GM21786 (cell line): ENCODE data around the gene PDE6A.
"Not testable (repeated sequence)": the region's sequence is repeated elsewhere in the genome, so short reads cannot be mapped to it uniquely, and the experiment has no call there.

Experiments used
- ATAC-seq: cut with Tn5 transposase; IDR thresholded peaks from one replicate; pipeline ENCODE4 v1.9.1; 2021; ENCODE audit not compliant: unreplicated experiment

The PDE6A gene

GRCh38 chr5:149953436-149954121 lies 9.0 kb upstream of the PDE6A start:
- ATAC-seq: no peak

- ATAC-seq: no peak
These were observed 6.7 kb upstream of the PDE6A start for GRCh38 chr5:149951138-149951749.

- ATAC-seq: no peak
These were observed 4.4 kb upstream of the PDE6A start for GRCh38 chr5:149948993-149949392.

DNA sequence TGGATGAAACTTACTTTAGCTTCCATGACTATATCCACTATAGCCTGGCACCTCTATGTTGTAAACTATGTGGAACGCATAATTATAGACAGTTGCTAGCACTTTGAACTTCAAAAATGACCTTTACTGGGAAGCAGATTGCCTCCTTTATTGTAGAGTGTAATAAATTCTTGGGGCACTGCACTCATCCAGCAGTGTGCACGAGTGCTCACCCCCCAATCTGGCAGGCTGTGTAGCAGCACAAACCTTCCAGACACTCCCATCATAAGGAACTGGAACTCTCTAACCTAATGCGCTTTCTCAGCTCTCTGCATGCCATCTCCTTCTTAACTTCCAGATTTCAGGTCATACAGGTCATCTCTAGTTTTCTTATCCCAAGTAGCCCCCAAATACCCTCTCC lies 1.5 kb upstream of the PDE6A start:
- ATAC-seq: no peak

- ATAC-seq: not testable (repeated sequence)
These were observed 1.2 kb downstream of the PDE6A start for GRCh38 chr5:149943177-149943949.

DNA sequence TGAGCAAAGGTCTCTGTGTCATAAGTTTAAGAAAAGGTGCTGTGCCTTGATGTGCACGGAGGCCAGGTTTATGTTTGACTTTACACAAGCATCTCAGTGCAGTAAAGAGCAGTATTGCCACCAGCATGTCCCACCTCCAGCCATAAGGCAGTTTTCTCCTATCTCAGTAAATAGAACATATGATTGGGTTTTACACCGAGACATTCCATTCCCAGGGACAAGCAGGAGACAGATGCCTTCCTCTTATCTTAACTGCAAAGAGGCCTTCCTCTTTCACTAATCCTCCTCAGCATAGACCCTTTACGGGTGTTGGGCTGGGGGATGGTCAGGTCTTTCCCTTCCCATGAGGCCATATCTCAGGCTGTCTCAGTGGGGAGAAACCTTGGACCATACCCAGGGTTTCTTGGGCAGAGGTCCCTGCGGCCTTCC lies 1.8 kb downstream of the PDE6A start:
- ATAC-seq: not testable (repeated sequence)

DNA sequence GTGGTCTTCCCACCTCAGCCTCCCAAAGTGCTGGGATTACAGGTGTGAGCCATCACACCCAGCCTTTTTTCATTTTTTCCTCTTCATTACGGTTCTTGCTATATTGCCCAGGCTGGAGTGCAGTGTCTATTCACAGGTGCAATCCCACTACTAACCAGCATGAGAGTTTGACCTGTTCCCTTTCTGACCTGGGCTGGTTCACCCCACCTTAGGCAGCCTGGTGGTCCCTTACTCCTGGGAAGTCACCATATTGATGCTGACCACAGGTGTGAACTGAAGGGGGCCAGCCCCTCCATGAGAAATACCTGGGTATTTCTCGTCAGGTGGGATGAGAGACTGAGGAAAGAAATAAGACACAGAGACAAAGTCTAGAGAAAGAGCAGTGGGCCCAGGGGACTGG lies 2.4 kb downstream of the PDE6A start:
- no peak for ATAC-seq

DNA sequence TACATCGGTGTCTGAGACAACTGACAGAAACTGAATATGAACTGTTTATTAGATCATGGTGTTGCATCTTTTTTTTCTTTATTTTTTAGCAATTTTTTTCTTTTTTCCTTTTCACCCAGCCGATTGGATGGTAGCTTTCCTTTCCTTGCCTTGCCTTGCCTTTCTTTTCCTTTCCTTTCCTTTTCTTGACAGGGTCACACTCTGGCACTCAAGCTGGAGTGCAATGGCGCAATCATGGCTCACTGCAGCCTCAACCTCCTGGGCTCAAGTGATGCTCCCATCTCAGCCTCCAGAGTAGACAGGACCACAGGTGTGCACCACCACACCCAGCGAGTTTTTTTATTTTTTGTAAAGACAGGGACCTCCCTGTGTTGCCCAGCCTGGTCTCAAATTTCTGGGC lies 2.8 kb downstream of the PDE6A start:
- no peak for ATAC-seq

GRCh38 chr5:149940941-149941644 lies 3.5 kb downstream of the PDE6A start:
- no peak for ATAC-seq

DNA sequence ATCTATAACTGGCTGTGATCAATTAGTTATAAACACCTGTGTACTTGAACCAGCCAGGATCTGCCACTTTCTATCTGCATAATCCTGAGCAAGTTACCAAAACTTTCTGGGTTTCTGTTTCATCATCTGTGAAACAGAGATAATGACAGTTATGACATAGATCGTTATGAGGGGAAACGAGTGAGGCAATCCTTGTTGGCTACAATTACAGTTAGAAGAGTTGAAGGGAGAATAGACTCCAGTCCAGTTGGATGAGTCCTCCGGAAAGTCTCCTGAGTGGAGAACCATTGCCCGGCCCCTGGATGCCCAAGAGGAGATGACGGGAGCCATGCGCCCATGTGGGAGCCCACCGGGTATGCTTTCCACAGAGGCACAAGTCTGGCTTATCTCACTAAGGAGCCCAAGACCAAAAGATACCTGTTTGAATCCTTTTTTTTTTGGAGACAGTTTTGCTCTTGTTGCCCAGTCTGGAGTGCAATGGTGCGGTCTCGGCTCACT lies 4.5 kb downstream of the PDE6A start:
- ATAC-seq: peak; percentile 84

DNA sequence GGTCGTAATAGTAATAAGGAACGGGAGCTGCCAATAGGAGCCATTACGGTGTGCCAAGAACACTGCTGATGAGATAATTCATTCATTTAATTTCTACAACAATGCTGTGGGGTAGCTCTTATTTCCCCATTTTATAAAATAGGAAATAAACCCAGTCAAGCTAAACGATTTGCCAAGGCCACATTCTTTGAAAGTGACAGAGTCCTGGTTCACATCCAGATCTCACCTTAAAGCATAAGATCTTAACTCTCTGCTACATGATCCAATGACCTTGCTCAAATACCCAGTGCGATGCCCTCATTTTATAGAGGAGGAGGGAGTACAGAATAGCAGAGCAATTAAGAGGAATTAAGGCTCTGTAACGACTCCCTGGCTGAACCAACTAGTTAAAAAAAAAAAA lies 5.0 kb downstream of the PDE6A start:
- no peak for ATAC-seq

DNA sequence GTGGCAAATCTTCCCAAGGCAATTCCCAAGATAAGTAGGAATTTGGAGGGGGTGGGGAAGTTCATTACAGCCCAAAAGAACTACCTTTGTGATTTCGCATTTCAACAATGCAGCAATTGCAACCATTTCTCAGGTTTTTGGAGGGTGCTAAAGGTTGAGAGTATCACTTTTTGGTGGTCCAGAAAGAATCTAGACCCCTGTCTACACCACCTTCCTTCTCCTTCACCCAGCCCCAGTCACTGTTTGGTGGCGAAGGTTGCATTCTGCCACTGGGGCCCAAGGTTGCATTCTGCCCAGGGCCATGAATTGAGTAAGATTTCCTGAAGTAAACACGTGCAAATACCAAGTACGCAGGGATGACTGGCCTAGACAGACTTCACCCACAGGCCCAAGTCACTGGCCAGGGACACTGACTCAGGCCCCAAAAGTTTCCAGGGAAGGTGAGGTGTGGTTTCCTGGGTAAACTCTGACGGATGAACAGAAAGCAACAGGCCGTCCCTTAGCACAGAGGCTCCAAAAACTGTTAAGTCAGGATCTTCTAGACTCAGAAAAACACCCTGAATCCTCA lies 5.7 kb downstream of the PDE6A start:
- no peak for ATAC-seq

DNA sequence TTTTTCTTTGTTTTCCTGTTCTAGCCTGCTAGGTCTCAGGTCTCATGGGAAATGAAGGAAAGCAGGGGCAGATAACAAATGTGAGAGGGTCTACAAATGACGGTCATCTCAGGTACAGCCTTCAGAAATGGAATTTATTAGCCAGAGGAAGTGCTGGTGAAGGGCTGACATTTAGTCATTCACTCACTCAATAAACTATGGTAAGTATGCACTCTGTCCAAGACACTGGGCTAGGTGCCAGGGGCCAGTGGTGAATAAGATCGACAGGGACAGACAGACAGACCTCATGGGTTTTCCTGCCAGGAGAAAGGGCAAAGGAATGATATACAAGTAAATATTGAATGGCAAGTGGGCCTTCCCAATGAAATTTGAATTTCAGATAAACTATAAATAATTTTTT lies 6.3 kb downstream of the PDE6A start:
- no peak for ATAC-seq

DNA sequence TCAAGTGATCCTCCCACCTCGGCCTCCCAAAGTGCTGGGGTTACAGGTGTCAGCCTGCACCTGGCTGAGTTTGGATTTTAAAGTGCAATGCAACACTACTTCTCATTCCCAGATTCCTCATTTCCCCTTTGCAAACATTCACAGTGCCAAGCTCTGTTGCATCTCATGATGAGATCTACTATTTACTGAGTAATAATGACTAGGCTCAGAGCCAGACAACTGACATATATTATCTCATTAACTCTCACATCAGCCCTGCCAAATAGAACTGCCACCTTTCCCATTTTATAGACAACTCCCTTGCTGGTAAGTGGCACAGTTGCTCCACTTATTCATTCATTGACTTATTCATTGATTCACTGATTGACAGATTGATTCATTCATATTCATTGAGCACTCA lies 7.0 kb downstream of the PDE6A start:
- ATAC-seq: no peak

DNA sequence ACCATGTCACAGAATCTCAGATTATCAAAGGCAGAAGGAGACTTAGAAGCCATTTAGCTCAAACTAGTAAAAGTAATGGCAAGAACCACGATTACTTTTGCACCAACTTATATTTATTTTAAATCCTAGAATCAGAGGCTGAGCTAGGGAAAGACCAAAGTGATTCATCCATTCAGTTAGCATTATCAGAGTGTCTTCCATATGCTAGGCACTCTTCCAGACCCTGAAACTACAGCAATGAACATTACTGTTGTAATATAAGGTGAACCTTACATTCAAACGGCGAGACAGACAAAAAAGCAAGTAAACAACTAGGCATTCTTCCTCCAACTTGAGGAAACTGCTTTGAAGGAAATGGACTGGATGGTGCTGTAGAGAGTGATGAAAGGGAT lies 7.9 kb downstream of the PDE6A start:
- no peak for ATAC-seq

- no peak for ATAC-seq
These were observed 8.4 kb downstream of the PDE6A start for GRCh38 chr5:149936044-149936699.

DNA sequence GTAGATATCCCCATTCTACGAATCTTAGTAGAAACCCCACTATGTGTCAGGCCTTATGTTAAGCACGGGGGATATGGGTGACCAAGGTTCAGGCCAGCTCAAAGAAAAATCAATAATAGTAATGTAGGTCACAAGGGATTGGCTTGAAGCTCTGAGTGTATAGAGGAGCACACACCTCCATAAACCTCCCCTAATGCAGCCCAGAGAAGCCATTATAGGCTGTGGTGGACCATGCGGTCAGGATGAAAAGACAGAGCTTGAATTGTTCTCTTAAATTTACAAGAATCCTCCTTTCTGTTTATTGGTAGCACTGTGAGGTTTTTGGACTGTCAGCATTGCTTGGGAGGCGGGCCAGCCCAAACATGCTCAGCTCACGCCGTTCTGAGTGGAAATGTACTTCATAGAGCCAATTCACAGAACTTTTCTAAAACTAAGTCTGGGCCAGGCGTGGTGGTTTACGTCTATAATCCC lies 9.1 kb downstream of the PDE6A start:
- no peak for ATAC-seq

DNA sequence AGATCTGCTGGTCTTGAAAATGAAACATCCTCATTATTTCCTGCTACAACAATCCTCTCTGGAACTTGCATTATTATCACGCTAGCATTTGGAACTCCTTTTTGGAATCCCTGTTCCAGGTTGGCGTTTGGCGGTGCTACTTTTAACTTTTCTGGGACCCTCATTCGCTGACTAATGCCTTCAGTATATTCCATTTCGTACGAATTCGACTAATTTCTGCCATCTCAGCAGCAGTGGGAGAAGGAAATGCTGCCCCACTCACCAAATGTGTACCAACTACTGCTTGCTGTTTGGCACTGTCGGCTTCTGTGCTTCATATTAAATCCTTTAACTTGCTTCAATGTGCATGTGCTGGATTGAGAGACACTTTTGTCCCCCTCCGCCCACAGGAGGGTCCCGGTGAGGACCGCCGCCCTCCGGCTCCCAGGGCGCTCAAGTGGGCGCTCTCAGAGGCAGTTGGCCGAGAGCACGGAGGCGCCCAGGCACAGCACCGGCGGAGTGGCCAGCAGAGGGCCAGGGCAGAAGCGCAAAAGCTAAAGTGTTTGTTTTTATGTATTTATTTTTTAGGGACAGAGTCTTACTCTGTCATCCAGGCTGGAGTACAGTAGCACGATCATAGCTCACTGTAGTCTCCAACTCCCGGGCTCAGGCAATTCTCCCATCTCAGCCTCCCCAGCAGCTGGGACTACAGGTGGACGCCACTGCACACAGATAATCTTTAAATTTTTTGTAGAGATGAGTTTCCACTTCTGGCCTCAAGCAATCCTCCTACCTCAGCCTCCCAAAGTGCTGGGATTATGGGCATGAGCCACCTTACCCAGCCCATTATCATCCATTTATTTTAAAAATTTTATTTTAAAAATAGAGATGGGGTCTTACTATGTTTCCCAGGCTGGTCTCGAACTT lies 11.9 kb downstream of the PDE6A start:
- ATAC-seq: no peak

DNA sequence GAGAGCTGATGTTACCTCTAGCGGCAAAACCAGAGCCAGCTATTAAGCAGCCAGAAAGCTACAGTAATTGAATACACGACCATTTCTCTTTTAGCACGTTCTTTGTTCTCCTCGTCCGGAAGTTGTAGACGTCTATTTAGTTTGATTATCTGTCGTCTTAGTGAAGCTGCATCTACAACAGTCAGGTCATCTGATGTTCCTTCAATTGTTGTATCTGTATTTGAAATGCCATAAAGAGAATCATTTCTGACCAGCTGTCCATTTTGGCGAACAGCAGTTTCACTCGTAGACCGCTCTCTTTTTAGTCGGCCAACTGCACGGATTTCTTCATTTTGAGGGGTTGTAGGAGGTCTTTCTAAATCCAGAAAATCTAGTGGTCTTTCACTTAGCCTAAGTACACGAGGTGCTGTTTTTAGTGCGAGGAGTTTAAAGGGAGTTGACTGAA lies 12.6 kb downstream of the PDE6A start:
- no peak for ATAC-seq
